ENCODE results near the gene CALCOCO2.

- no peak for TF ChIP-seq CTCF (IDR thresholded peaks at IDR 0.05)
- TF ChIP-seq POLR2A (IDR thresholded peaks at IDR 0.05), result no peak
These were observed 64.1 kb downstream of the CALCOCO2 start for GRCh38 chr17:48894886-48895285.
